ENCODE measurements around the gene GDF7. TPM values are rescaled to one million over a fixed set of nuclear protein-coding genes. Genes with fewer than 3 reads are reported as not detected.

The GDF7 gene
- polyA plus RNA-seq, 3 donors: not detected

GRCh38 chr2:20635675-20636584 lies 31.0 kb upstream of the GDF7 start:
- H3K27me3 Mint-ChIP-seq (ENCODE audit: low read depth in 3 of 3): no peaks in the 10 kb centered on the region
- no peak overlapping the region for H3K27ac ChIP-seq (ENCODE audit: low read depth in 1 of 2, low read length in 2 of 2)
- H3K36me3 ChIP-seq (replicated peaks in 1 of 2; ENCODE audit: control insufficient read depth in 1 of 2, insufficient read depth in 2 of 2, low read length in 2 of 2): peaks cover 84 to 100% of the 10 kb centered on the region in 2 donors
- H2AFZ ChIP-seq (ENCODE audit: insufficient read depth, low read depth, low read length, poor library complexity, severe bottlenecking): no peak overlapping the region
- intact Hi-C loops (cut with micrococcal nuclease): loop anchor here in 1 of 2 donors (5.0 kb wide), 1 partner anchor 239 kb away; no protein-coding TSS in a partner anchor
- no peak overlapping the region for H3K4me3 ChIP-seq (replicated peaks in 1 of 3; ENCODE audit: low read depth in 2 of 3, low read length in 3 of 3)
- no peak overlapping the region for H3K4me2 ChIP-seq (replicated peaks; ENCODE audit: extremely low read depth, low read length, poor library complexity, severe bottlenecking)
- H3K36me3 Mint-ChIP-seq: peaks cover 69 to 88% of the 10 kb centered on the region in 2 donors
- WGBS (ENCODE audit: insufficient coverage): 55% methylated on average over 22 of the region's 32 CpGs
- peak overlapping the region in 1 of 7 donors; percentile 83 for H3K27ac Mint-ChIP-seq
- no peaks in the 10 kb centered on the region for H3K9me3 ChIP-seq (replicated peaks in 1 of 2; ENCODE audit: control insufficient read depth in 1 of 2, insufficient read depth in 1 of 2, low read length in 2 of 2)
- H3K4me1 Mint-ChIP-seq: no peaks in the 10 kb centered on the region
- H3K9ac ChIP-seq (ENCODE audit: insufficient read depth, low read length, poor library complexity, severe bottlenecking): no peak overlapping the region
- no peaks in the 10 kb centered on the region for H3K4me1 ChIP-seq (ENCODE audit: control insufficient read depth in 1 of 2, insufficient read depth in 2 of 2, low read length in 2 of 2)
- no peaks in the 10 kb centered on the region for H3K27me3 ChIP-seq (ENCODE audit: control insufficient read depth in 2 of 2, insufficient read depth in 2 of 2, low read length in 2 of 2)
- peaks cover 58% of the 10 kb centered on the region for H4K20me1 ChIP-seq (ENCODE audit: insufficient read depth, low read length)
- no peaks in the 10 kb centered on the region for H3K9me3 Mint-ChIP-seq
- peak; percentile 76 for TF ChIP-seq CTCF (IDR thresholded peaks at IDR 0.05)
- DNase-seq: peak; percentile 18 to 46 (median 41)
- H3K4me3 Mint-ChIP-seq: no peak overlapping the region
- H3K79me2 ChIP-seq (ENCODE audit: insufficient read depth, low read length): no peaks in the 10 kb centered on the region

GRCh38 chr2:20637147-20637546 lies 29.8 kb upstream of the GDF7 start:
- H3K9me3 Mint-ChIP-seq: no peaks in the 10 kb centered on the region
- H3K36me3 ChIP-seq (replicated peaks in 1 of 2; ENCODE audit: control insufficient read depth in 1 of 2, insufficient read depth in 2 of 2, low read length in 2 of 2): peaks cover 86 to 100% of the 10 kb centered on the region in 2 donors
- no peak for DNase-seq
- H2AFZ ChIP-seq (ENCODE audit: insufficient read depth, low read depth, low read length, poor library complexity, severe bottlenecking): no peak overlapping the region
- H3K36me3 Mint-ChIP-seq: peaks cover 72 to 88% of the 10 kb centered on the region in 2 donors
- no peaks in the 10 kb centered on the region for H3K27me3 ChIP-seq (ENCODE audit: control insufficient read depth in 2 of 2, insufficient read depth in 2 of 2, low read length in 2 of 2)
- no peak overlapping the region for H3K4me3 Mint-ChIP-seq
- 97% methylated on average over 7 of the region's 13 CpGs for WGBS (ENCODE audit: insufficient coverage)
- no peaks in the 10 kb centered on the region for H3K27me3 Mint-ChIP-seq (ENCODE audit: low read depth in 3 of 3)
- no peak overlapping the region for H3K4me3 ChIP-seq (replicated peaks in 1 of 3; ENCODE audit: low read depth in 2 of 3, low read length in 3 of 3)
- H3K79me2 ChIP-seq (ENCODE audit: insufficient read depth, low read length): peaks cover 5% of the 10 kb centered on the region
- no peak for TF ChIP-seq CTCF (IDR thresholded peaks at IDR 0.05)
- H3K27ac ChIP-seq (ENCODE audit: low read depth in 1 of 2, low read length in 2 of 2): no peak overlapping the region
- H3K4me2 ChIP-seq (replicated peaks; ENCODE audit: extremely low read depth, low read length, poor library complexity, severe bottlenecking): no peak overlapping the region
- intact Hi-C loops (cut with micrococcal nuclease): loop anchor here in 1 of 2 donors (5.0 kb wide), 1 partner anchor 240 kb away; no protein-coding TSS in a partner anchor
- H3K9me3 ChIP-seq (replicated peaks in 1 of 2; ENCODE audit: control insufficient read depth in 1 of 2, insufficient read depth in 1 of 2, low read length in 2 of 2): no peaks in the 10 kb centered on the region
- H3K4me1 ChIP-seq (ENCODE audit: control insufficient read depth in 1 of 2, insufficient read depth in 2 of 2, low read length in 2 of 2): no peaks in the 10 kb centered on the region
- H3K4me1 Mint-ChIP-seq: no peaks in the 10 kb centered on the region
- no peak overlapping the region for H3K27ac Mint-ChIP-seq
- H3K9ac ChIP-seq (ENCODE audit: insufficient read depth, low read length, poor library complexity, severe bottlenecking): no peak overlapping the region
- H4K20me1 ChIP-seq (ENCODE audit: insufficient read depth, low read length): peaks cover 61% of the 10 kb centered on the region

Data from CD14-positive monocyte (primary cell).